Measurements from ENCODE around the gene SLC2A3.

SLC2A3 gene

GRCh38 chr12:7870335-7870734 lies 65.7 kb downstream of the SLC2A3 start:
- no peak for DNase-seq (ENCODE audit: low spot score)
- in situ Hi-C loops (cut with MboI; ENCODE audit: low pct_unique_long_range_greater_than_20kb, low sequenced_read_pairs, unreplicated experiment) = no loop called here
- no peak for TF ChIP-seq CTCF (IDR thresholded peaks at IDR 0.05; ENCODE audit: extremely low read depth, insufficient read depth, missing control alignments)
